IMR-90 (cell line): ENCODE measurements around the gene PDZD2. TPM values are rescaled to one million over a fixed set of nuclear protein-coding genes. Genes with fewer than 3 reads are reported as not detected.

ENCODE experiments used
- ATAC-seq: fragments of 200-7000 bp; cut with Tn5 transposase; 2 replicates; pipeline ENCODE4 v1.9.1; 2020; ENCODE audit warnings: low read depth, mild to moderate bottlenecking, moderate library complexity
- BruUV-seq: library from RNA; stranded (reverse); fragments of 400-500 nt; replicated peaks from 2 replicates; lab custom pipeline; 2021; lab: Mats Ljungman, UMichigan
- CTCF ChIA-PET: fragments of 300-600 bp; formaldehyde crosslinking; extraction: SDS; loops from one replicate; lab custom pipeline; 2021; ENCODE audit warnings: antibody characterized with exemption; lab: Yijun Ruan, JAX
- POLR2A ChIA-PET: fragments of 300-600 bp; sonication (Branson Sonifier 250); formaldehyde crosslinking; loops from one replicate; lab custom pipeline; 2022; ENCODE audit warnings: antibody characterized with exemption; ENCODE audit not compliant: unreplicated experiment; lab: Charles Lee
- DNase-seq: peaks from one replicate; pipeline ENCODE4 v3.0.0; 2013
- H2AFZ ChIP-seq: replicated peaks from 2 replicates; pipeline ENCODE3; 2013; ENCODE audit warnings: low read length, mild to moderate bottlenecking; ENCODE audit not compliant: poor library complexity
- H2AK5ac ChIP-seq: 2 replicates; pipeline ENCODE4 v1.6.1; 2013; ENCODE audit warnings: low read depth, low read length, inconsistent platforms
- H2AK9ac ChIP-seq: replicated peaks from 2 replicates; pipeline ENCODE3; 2013; ENCODE audit warnings: mild to moderate bottlenecking, low read depth, low read length, moderate library complexity; ENCODE audit not compliant: poor library complexity
- H2BK120ac ChIP-seq: 2 replicates; pipeline ENCODE4 v1.6.1; 2013; ENCODE audit warnings: low read depth, low read length, inconsistent platforms
- H2BK15ac ChIP-seq: 3 replicates; pipeline ENCODE4 v1.6.1; 2013; ENCODE audit warnings: low read depth, low read length, inconsistent platforms
- H2BK20ac ChIP-seq: 2 replicates; pipeline ENCODE4 v1.6.1; 2013; ENCODE audit warnings: low read depth, mild to moderate bottlenecking, inconsistent platforms, low read length, moderate library complexity
- H2BK5ac ChIP-seq: 2 replicates; pipeline ENCODE4 v1.6.1; 2013; ENCODE audit warnings: mild to moderate bottlenecking, low read depth, low read length, inconsistent platforms; ENCODE audit not compliant: poor library complexity, severe bottlenecking
- H3K14ac ChIP-seq: replicated peaks from 2 replicates; pipeline ENCODE4 v1.6.1; 2013; ENCODE audit warnings: low read depth, low read length, inconsistent platforms
- H3K18ac ChIP-seq: 2 replicates; pipeline ENCODE4 v1.6.1; 2013; ENCODE audit warnings: low read depth, low read length, control low read depth
- H3K23ac ChIP-seq: 2 replicates; pipeline ENCODE4 v1.6.1; 2013; ENCODE audit warnings: low read depth, low read length, inconsistent platforms
- H3K27ac ChIP-seq: 2 replicates; pipeline ENCODE4 v1.5.1; 2013; ENCODE audit warnings: mild to moderate bottlenecking, control low read depth, low read length; ENCODE audit not compliant: insufficient read depth
- H3K27me3 ChIP-seq: 2 replicates; pipeline ENCODE4 v1.6.1; 2013; ENCODE audit warnings: low read length; ENCODE audit not compliant: control insufficient read depth, insufficient read depth
- H3K36me3 ChIP-seq: 2 replicates; pipeline ENCODE4 v1.6.1; 2013; ENCODE audit warnings: low read length, mixed read lengths; ENCODE audit not compliant: control insufficient read depth, insufficient read depth
- H3K4ac ChIP-seq: 2 replicates; pipeline ENCODE4 v1.6.1; 2013; ENCODE audit warnings: low read depth, low read length, inconsistent platforms
- H3K4me1 ChIP-seq: 2 replicates; pipeline ENCODE4 v1.6.1; 2013; ENCODE audit warnings: low read length, mixed read lengths; ENCODE audit not compliant: control insufficient read depth, insufficient read depth
- H3K4me2 ChIP-seq: 2 replicates; pipeline ENCODE4 v1.6.1; 2013; ENCODE audit warnings: low read depth, mild to moderate bottlenecking, control low read depth, low read length, moderate library complexity
- H3K4me3 ChIP-seq: 2 replicates; pipeline ENCODE4 v1.5.1; 2013; ENCODE audit warnings: low read depth, mild to moderate bottlenecking, control low read depth, low read length, moderate library complexity; ENCODE audit not compliant: insufficient read depth
- H3K56ac ChIP-seq: 2 replicates; pipeline ENCODE4 v1.6.1; 2013; ENCODE audit warnings: low read length, inconsistent platforms; ENCODE audit not compliant: insufficient read depth; ENCODE audit errors: extremely low read depth
- H3K79me1 ChIP-seq, 2 experiments: 2 replicates each; pipeline ENCODE4 v1.6.1; 2013; ENCODE audit warnings: low read length in 2 of 2, inconsistent platforms in 1 of 2, low read depth in 1 of 2
- H3K9ac ChIP-seq: 2 replicates; pipeline ENCODE4 v1.6.1; 2013; ENCODE audit warnings: low read depth, low read length, control low read depth
- H3K9me1 ChIP-seq: 2 replicates; pipeline ENCODE4 v1.6.1; 2013; ENCODE audit warnings: low read length, inconsistent platforms; ENCODE audit not compliant: insufficient read depth
- H3K9me3 ChIP-seq: 2 replicates; pipeline ENCODE4 v1.6.1; 2013; ENCODE audit warnings: low read length; ENCODE audit not compliant: control insufficient read depth, insufficient read depth
- H4K20me1 ChIP-seq: 2 replicates; pipeline ENCODE4 v1.6.1; 2013; ENCODE audit warnings: low read length, inconsistent platforms; ENCODE audit not compliant: insufficient read depth
- H4K5ac ChIP-seq: 2 replicates; pipeline ENCODE4 v1.6.1; 2013; ENCODE audit warnings: mild to moderate bottlenecking, low read depth, low read length, control low read depth
- H4K8ac ChIP-seq, 2 experiments: 2 replicates each; pipeline ENCODE4 v1.6.1; 2013; ENCODE audit warnings: low read depth in 2 of 2, low read length in 2 of 2, control low read depth in 1 of 2, inconsistent platforms in 1 of 2
- H4K91ac ChIP-seq: 2 replicates; pipeline ENCODE4 v1.6.1; 2013; ENCODE audit warnings: low read depth, low read length, inconsistent platforms; ENCODE audit not compliant: insufficient read depth
- FOS ChIP-seq: fragments of 150-350 bp; IDR thresholded peaks from 2 replicates; pipeline ENCODE4 v1.6.1; 2016; ENCODE audit warnings: low read depth, low read length
- MXI1 ChIP-seq: IDR thresholded peaks from 2 replicates; pipeline ENCODE4 v1.6.1; 2012; ENCODE audit warnings: low read depth, mild to moderate bottlenecking, low read length, moderate library complexity, borderline replicate concordance
- NFE2L2 ChIP-seq: fragments of 150-350 bp; IDR thresholded peaks from 2 replicates; pipeline ENCODE4 v1.6.1; 2016; ENCODE audit warnings: low read depth, mild to moderate bottlenecking, low read length
- POLR2A ChIP-seq: IDR thresholded peaks from 2 replicates; pipeline ENCODE4 v1.6.1; 2012; ENCODE audit warnings: mild to moderate bottlenecking, low read depth, low read length
- RFX5 ChIP-seq: IDR thresholded peaks from 2 replicates; pipeline ENCODE4 v1.8.0; 2012; ENCODE audit warnings: low read depth, mild to moderate bottlenecking, low read length, moderate library complexity
- SMC3 ChIP-seq: fragments of 150-350 bp; IDR thresholded peaks from 2 replicates; pipeline ENCODE4 v1.6.1; 2016; ENCODE audit warnings: low read depth, mild to moderate bottlenecking, antibody characterized with exemption, low read length, moderate library complexity
- WGBS, 2 experiments: methylation state at CpG; one replicate each; pipeline versions ENCODE4 v1.1.5 to v1.1.7; 2013; ENCODE audit warnings: missing lambda C conversion rate in 2 of 2; ENCODE audit not compliant: insufficient read length in 1 of 2; ENCODE audit errors: extremely low coverage in 2 of 2; 5-methylcytosine and 5-hydroxymethylcytosine counted together
- dilution Hi-C: fragments of 300-500 bp; cut with HindIII; formaldehyde crosslinking; loops from one replicate; pipeline ENCODE4 v1.14.3; 2018; ENCODE audit warnings: low sequenced_read_pairs; ENCODE audit not compliant: unreplicated experiment
- in situ Hi-C: fragments of 300-500 bp; cut with MboI; formaldehyde crosslinking; loops from 3 replicates; pipeline ENCODE4 v1.14.3; 2019; ENCODE audit warnings: low sequenced_read_pairs, inconsistent platforms, mixed read lengths
- intact Hi-C: fragments of 100-400 bp; cut with micrococcal nuclease; formaldehyde crosslinking; loops from 2 replicates; pipeline ENCODE4 v1.10.0; 2022
- polyA plus RNA-seq, 3 experiments: library from polyadenylated mRNA; depleted of rRNA; stranded (reverse); fragments of >200 nt; gene quantifications; 2 replicates each; pipeline ENCODE4 v1.2.3, GENCODE V29; 2012; ENCODE audit warnings: low replicate concordance in 1 of 3
- total RNA-seq: library from RNA; depleted of rRNA; stranded (reverse); fragments of >200 nt; gene quantifications from 2 replicates; pipeline ENCODE4 v1.2.3, GENCODE V29; 2012

The PDZD2 gene
- total and polyA plus RNA-seq, 2 of the 4 experiments (the other 2 are of a cell fraction): under 0.01 to 0.02 TPM

DNA sequence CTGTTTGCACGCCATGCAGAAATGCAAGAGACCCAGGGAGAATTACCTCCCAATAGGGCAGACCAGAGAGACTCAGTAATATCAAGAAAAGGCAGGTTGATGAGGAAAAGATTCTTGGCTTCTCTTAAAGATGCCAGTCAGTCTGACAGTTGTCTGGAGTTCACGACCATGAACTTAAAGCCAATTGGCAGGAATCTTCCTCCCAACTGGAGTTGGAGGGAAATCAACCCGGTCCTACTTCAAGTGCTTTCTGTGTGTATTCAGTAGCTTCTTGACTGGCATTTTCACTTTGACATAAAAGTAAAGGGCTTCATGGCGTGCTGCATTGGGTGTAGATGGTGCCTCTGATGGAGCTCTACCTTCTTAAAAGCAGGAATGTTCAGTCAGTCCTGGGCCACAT lies 390.9 kb downstream of the PDZD2 start:
- Histone ChIP-seq H2BK120ac (no peak overlapping the region), H3K18ac (no peak overlapping the region), H3K14ac (0 out of 2 replicates have a peak overlapping the region, but pooled peaks have one; percentile 33), H4K5ac (no peak overlapping the region), H2BK5ac (no peak overlapping the region), H3K27ac (no peak overlapping the region), H2BK15ac (no peak overlapping the region), H3K23ac (no peak overlapping the region), H3K79me1 (no peaks in the 10 kb centered on the region), H3K56ac (no peak overlapping the region), H3K4me2 (no peak overlapping the region), H4K8ac (no peak overlapping the region), H3K4me1 (peaks cover 2% of the 10 kb centered on the region), H3K27me3 (peaks cover 2% of the 10 kb centered on the region; the same call in 1 of the 2 replicates), H3K9me1 (no peaks in the 10 kb centered on the region), H3K4me3 (no peak overlapping the region), H3K36me3 (no peaks in the 10 kb centered on the region), H4K91ac (no peak overlapping the region), H2BK20ac (no peak overlapping the region), H3K9ac (no peak overlapping the region), H3K4ac (no peak overlapping the region), H2AK9ac (no peak overlapping the region), H4K20me1 (no peaks in the 10 kb centered on the region; the same call in 1 of the 2 replicates), H2AK5ac (no peak overlapping the region), H2AFZ (no peak overlapping the region), H3K9me3 (no peaks in the 10 kb centered on the region)
- dilution Hi-C loops: no loop called here
- no CpG with 5 or more reads among the region's 4 CpGs for WGBS, 2 experiments
- no TSS peak for BruUV-seq
- intact Hi-C loops: no loop called here
- ChIA-PET POLR2A (no interaction called here), CTCF (interaction anchor here (1.0 to 1.3 kb wide), 2 partner anchors 11 to 199 kb away, joined by 3 to 6 read pairs; no protein-coding TSS in a partner anchor)
- DNase-seq (no peak), ATAC-seq (no peak)
- in situ Hi-C loops: no loop called here
- TF ChIP-seq RFX5: no peak
- TF ChIP-seq SMC3: no peak
- TF ChIP-seq FOS: no peak
- TF ChIP-seq MXI1: no peak
- no peak for TF ChIP-seq POLR2A
- no peak for TF ChIP-seq NFE2L2
